Measurements from ENCODE around the gene SDK1.
A peak's percentile ranks its signal among the peaks of the same experiment; 100 is the strongest.

The SDK1 gene

DNA sequence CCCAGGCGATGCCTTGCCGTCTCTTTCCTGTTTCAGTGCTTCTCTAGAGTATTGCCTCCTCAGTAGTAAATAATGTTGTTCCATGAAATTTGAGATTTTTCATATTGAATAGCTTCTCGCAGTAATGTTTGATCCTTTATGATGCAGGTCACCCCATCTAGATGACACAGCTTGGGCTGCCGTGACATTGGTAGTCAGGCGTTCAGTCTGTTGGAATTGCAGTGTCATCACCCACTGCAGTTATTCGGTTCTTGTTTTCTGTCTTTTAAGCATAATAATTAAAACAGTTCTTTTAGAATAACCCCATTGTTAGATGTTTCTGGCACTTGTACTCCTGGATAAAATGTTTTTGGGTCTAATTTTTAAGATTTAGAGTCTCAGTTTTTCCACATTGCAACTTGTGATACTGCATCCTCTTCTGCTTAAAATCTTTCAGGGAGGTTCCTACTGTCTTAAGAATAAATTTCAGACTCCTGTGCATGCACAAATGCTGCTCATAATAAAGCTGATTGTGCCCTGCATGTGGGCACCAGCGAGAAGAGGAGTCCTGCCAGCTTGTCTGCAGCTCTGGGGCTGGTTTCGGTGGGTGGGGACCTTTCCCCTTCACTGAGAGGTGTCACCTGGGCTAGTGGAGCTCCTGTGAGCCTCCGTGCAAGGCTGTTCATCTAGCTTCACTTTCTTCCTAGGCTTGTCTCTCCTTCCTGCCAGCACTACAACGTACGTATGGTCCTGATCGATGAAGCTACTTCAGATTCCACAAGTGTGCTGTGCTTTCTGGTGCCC, 44.8 kb downstream of the SDK1 start:
- ATAC-seq, result no peak

DNA sequence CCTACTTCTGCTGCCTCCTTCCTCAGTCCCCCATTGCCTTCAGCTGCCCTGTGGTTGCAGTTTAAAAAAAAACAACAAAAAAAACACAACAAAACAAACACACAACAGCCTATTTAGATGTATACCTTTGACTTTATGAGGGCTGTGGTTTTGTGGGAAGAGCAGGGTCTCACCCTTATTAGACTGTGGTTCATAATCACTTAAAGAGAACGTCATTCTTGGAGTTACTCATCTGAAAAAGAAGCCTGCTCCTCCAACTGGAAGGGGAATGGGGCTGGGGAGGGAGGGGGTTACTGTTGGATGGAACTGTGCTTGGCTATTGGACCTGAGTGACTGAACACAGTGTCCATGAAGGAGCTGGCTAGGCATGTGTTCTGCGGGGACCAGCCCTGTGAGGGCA, 48.1 kb downstream of the SDK1 start:
- no peak for ATAC-seq

GRCh38 chr7:3356173-3356572, 55.1 kb downstream of the SDK1 start:
- no peak for ATAC-seq

- ATAC-seq, result no peak
These were observed 57.9 kb downstream of the SDK1 start for GRCh38 chr7:3358991-3359390.

DNA sequence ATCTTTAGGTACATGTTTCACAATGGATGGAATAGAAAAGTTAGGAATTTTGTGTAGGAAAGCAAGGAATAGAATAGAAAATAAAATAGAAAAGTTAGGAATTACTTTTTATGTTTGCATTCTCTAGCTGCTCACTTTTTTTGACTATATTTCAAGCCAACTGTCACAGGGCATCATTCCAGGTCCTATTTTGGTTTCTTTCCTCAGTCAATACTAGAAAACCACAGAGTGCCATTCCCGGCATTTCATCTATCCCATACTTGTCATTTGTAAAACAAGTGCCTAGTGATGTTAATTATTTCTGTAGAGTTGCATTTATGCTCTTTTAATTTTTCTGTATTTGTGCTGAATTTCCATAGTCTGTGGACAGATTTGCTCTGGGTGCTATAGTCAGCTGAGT, 66.2 kb downstream of the SDK1 start:
- ATAC-seq, result no peak

- ATAC-seq, result no peak
These were observed 69.2 kb downstream of the SDK1 start for GRCh38 chr7:3370068-3370830.

DNA sequence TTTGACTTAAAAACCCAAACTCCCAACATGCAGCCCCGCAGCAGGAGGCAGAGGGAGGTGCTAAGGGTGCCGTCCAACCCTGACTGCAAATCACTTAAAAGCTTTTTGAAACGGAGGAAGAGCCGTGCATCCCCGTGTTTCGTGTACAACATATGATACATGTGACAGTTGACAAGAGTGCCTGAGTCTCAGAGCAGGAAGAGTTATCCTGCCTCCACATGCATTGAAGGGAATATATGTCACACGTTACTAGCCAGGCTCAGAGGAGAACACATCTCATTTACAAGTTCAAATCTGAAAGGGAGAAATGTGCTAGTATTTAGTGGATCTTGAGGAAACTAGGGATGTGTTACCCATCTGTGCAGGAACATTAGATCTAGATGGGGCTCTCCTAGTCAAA, 69.9 kb downstream of the SDK1 start:
- no peak for ATAC-seq

DNA sequence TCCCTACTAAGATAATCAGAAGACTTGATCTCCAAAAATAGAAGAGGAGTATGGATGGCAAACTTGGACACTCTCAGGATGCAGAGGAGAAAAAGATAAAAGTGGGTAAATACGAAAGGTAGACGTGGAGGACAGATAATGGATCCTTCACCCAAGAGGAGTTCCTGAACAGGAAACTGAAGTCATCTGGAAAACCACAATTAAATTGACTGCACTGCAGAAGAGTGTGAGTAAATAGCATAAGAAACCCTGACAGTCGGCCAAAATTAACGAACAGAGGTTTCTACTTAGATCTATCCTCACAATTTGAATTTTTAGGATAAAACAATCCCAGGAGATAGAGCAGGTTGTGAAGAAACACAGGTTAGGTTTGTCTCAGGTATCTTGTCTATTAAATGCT, 70.5 kb downstream of the SDK1 start:
- ATAC-seq, result no peak

GRCh38 chr7:3374239-3374638, 73.2 kb downstream of the SDK1 start:
- ATAC-seq, result no peak

- no peak for ATAC-seq
These were observed 77.5 kb downstream of the SDK1 start for GRCh38 chr7:3378390-3379150.

- ATAC-seq, result no peak
These were observed 79.0 kb downstream of the SDK1 start for GRCh38 chr7:3380034-3380433.

DNA sequence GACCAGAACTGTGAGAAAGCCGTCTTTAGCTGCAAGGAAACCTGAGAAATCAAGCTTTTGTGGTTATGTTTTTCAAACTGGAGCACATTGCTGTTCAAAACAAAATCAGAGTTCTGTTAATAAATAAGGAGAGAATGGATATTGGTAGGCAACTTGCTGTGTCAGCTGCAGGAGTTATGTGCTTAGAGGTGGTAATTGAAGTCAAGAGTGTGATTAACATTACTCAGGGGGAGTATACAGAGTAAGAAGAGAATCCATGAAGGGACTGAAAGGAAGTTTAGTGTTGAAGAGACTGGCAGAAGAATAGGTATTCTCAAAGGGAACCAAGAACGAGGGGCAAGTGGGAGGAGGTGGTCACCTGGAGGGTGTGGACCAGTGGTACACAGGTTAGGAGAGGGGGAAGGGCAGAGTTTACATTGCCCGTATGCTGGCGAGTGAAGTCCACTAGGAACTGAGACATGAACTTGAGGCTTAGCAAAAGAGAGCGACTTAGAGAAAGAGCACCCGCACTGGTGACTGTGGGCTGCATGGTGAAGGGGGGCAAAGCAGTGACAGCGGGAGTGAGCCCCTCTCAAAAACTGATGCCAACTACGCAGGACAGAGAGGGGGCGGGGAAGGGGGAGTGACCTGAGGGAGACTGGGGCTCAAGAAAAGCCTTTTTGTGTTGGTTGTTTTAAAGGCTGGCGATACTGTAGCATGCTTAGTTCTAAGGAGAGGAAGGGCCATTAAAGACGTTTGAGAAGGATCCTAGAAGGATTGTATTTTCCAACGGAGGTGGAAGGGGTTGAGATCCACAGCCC, 80.0 kb downstream of the SDK1 start:
- no peak for ATAC-seq

GRCh38 chr7:3386423-3387190, 85.6 kb downstream of the SDK1 start:
- no peak for ATAC-seq

DNA sequence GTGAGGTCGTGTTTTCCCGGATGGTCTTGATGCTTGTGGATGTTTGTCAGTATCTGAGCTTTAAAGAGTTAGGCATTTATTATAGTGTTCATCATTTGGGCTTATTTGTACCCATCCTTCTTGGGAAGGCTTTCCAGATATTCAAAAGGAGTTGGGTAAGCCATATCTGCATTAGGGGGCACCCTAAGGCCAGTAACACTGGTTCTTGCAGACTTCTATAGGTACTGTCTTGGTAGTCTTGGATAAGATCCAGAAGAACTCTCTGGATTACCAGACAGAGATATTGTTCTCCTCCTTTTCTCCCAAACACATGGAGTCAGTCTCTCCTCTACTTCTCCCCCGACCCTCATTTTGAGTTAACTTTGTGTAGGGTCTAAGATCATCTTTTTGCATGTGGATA, 92.8 kb downstream of the SDK1 start:
- ATAC-seq, result no peak

DNA sequence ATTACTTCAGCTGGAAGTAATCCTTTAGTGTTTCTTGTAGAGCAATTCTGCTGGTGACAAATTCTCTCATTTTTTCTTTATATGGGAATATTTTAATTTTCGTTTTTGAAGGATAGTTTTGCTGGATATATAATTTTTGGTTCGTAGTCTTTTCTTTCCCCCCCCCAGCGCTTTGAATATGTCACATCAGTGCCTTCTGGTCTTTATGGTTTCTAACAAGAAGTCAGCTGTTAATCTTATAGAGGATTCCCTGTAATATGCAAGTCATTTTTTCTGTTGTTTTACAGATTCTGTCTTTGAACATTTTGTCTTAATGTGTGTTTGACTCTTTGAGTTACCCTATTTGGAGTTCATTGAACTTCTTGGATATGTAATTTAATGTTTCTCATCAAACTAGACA, 96.3 kb downstream of the SDK1 start:
- ATAC-seq, result no peak

- ATAC-seq, result no peak
These were observed 98.8 kb downstream of the SDK1 start for GRCh38 chr7:3399858-3400257.

DNA sequence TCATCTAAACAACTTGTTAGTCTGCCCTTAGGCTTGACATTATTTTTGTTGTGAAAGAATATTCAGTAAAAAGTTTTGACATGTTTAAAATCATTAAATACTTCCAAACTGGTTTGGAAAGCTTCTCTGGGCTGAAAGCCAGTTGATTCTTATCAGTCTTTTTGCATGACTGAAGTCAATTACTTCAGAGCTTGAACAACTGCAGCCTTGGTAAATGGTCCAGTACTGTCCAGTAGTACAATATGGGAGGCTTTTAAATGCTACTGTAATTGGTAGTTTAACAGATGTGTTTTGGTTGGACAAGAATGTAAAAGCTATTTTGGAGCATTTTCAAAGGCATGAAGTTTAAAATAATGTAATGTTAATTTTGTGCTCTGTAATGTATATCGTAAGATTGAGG, 103.4 kb downstream of the SDK1 start:
- ATAC-seq, result no peak

GRCh38 chr7:3408814-3409595, 108.0 kb downstream of the SDK1 start:
- ATAC-seq, result peak; percentile 67 to 68

GRCh38 chr7:3412871-3413270, 111.8 kb downstream of the SDK1 start:
- no peak for ATAC-seq

GRCh38 chr7:3415861-3416312, 114.8 kb downstream of the SDK1 start:
- ATAC-seq, result no peak

DNA sequence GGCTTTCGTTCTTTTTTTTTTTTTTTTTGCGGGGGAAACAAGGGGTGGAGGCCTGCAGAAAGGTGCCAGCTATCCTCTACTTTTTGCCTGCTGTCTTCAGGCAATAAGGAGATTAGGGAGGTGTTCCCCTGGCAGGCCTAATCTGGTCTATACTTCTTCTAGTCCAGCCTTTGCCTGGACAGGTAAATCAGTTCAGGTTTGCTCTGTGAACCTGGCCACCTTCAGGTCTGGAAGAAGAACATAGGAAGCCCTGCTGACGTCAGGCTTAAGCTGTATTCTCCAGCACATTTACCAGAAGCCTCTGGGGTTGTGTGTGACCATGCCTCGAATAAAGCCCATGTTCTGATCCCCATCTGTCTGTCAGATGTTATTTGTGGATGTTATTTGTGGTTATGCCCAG, 115.4 kb downstream of the SDK1 start:
- ATAC-seq, result no peak
